ENCODE measurements around the gene PDK2. TPM values are rescaled to one million over a fixed set of nuclear protein-coding genes. Genes with fewer than 3 reads are reported as not detected.

PDK2 gene
- total RNA-seq (2022; extraction: Qiagen RNA extraction; ENCODE audit: low read depth) = 11.3 to 19.7 TPM (median 17.8 TPM) in 5 replicates

GRCh38 chr17:50094753-50095619, at the start of gene PDK2:
Gene PDK2, plus strand, starts transcription at chr17:50095351. Its CDS starts 85 bp downstream, at chr17:50095436.

GRCh38 chr17:50055426-50056216, 39.5 kb upstream of the PDK2 start, which contains the start of gene ITGA3:
Gene ITGA3, plus strand, starts transcription at chr17:50056110. Its CDS starts 330 bp downstream, at chr17:50056440.

GRCh38 chr17:50129728-50130558, 34.8 kb downstream of the PDK2 start, which contains the start of gene SAMD14:
Gene SAMD14, minus strand, starts transcription at chr17:50130160. Its CDS starts 5,201 bp downstream, at chr17:50124959.

GRCh38 chr17:50150354-50151040, 55.3 kb downstream of the PDK2 start, which contains the start of gene PPP1R9B:
Gene PPP1R9B, minus strand, starts transcription at chr17:50150677. Its CDS starts 164 bp downstream, at chr17:50150513.

Other genes with a start within 250 kb of the PDK2 start
- gene TAC4, start 247.3 kb upstream of the PDK2 start, total RNA-seq (2022; extraction: Qiagen RNA extraction; ENCODE audit: low read depth) = not detected in 5 replicates
- 1.4 to 3.2 TPM (median 2.6 TPM) in 5 replicates for gene DLX4, start 126.2 kb upstream of the PDK2 start, total RNA-seq (2022; extraction: Qiagen RNA extraction; ENCODE audit: low read depth)
- gene DLX3, start 100.1 kb upstream of the PDK2 start, total RNA-seq (2022; extraction: Qiagen RNA extraction; ENCODE audit: low read depth) = 0.14 to 0.23 TPM (median 0.19 TPM) in 5 replicates
- gene ITGA3, start 39.2 kb upstream of the PDK2 start, total RNA-seq (2022; extraction: Qiagen RNA extraction; ENCODE audit: low read depth) = 411 to 486 TPM (median 441 TPM) in 5 replicates
- 0.22 to 0.85 TPM (median 0.35 TPM) in 5 replicates for gene SAMD14, start 34.8 kb downstream of the PDK2 start, total RNA-seq (2022; extraction: Qiagen RNA extraction; ENCODE audit: low read depth)
- 47.0 to 62.9 TPM (median 59.0 TPM) in 5 replicates for gene PPP1R9B, start 55.3 kb downstream of the PDK2 start, total RNA-seq (2022; extraction: Qiagen RNA extraction; ENCODE audit: low read depth)
- 0.84 to 1.9 TPM (median 1.5 TPM) in 5 replicates for gene SGCA, start 70.7 kb downstream of the PDK2 start, total RNA-seq (2022; extraction: Qiagen RNA extraction; ENCODE audit: low read depth)
- 6.9 to 12.8 TPM (median 10.5 TPM) in 5 replicates for gene COL1A1, start 106.3 kb downstream of the PDK2 start, total RNA-seq (2022; extraction: Qiagen RNA extraction; ENCODE audit: low read depth)
- 24.5 to 28.2 TPM (median 27.3 TPM) in 5 replicates for gene TMEM92, start 179.1 kb downstream of the PDK2 start, total RNA-seq (2022; extraction: Qiagen RNA extraction; ENCODE audit: low read depth)

All from A549 treated with CpdA at 1 μM for 4 hours (cell line).